ENCODE measurements around the gene FAM118B. TPM values are rescaled to one million over a fixed set of nuclear protein-coding genes. Genes with fewer than 3 reads are reported as not detected.
A peak's percentile ranks its signal among the peaks of the same experiment; 100 is the strongest.

Gene FAM118B
- total RNA-seq, 1 experiment from 2014 or later, result 53.2 TPM

- DNase-seq, result no peak
- no peaks in the 10 kb centered on the region for H3K27me3 ChIP-seq (ENCODE audit: control insufficient read depth, insufficient read depth, low read length)
- no peaks in the 10 kb centered on the region for H3K36me3 ChIP-seq (replicated peaks; ENCODE audit: control insufficient read depth, insufficient read depth, low read length)
- H3K4me3 ChIP-seq (ENCODE audit: insufficient read depth, low read depth, low read length), result no peak overlapping the region
Measured at GRCh38 chr11:126176853-126177470, 34.6 kb upstream of the FAM118B start.

GRCh38 chr11:126181939-126182730 lies 29.4 kb upstream of the FAM118B start:
- Histone ChIP-seq H3K27me3 (ENCODE audit: control insufficient read depth, insufficient read depth, low read length) (no peaks in the 10 kb centered on the region), H3K36me3 (replicated peaks; ENCODE audit: control insufficient read depth, insufficient read depth, low read length) (peaks cover 2% of the 10 kb centered on the region), H3K4me3 (ENCODE audit: insufficient read depth, low read depth, low read length) (no peak overlapping the region)
- DNase-seq, result peak; percentile 63

GRCh38 chr11:126182787-126183445 lies 28.7 kb upstream of the FAM118B start:
- DNase-seq, result peak; percentile 16
- Histone ChIP-seq H3K4me3 (ENCODE audit: insufficient read depth, low read depth, low read length) (no peak overlapping the region), H3K27me3 (ENCODE audit: control insufficient read depth, insufficient read depth, low read length) (no peaks in the 10 kb centered on the region), H3K36me3 (replicated peaks; ENCODE audit: control insufficient read depth, insufficient read depth, low read length) (peaks cover 2% of the 10 kb centered on the region)

GRCh38 chr11:126185259-126186024 lies 26.1 kb upstream of the FAM118B start:
- no peak overlapping the region for H3K4me3 ChIP-seq (ENCODE audit: insufficient read depth, low read depth, low read length)
- DNase-seq, result peak; percentile 57
- H3K36me3 ChIP-seq (replicated peaks; ENCODE audit: control insufficient read depth, insufficient read depth, low read length), result peaks cover 2% of the 10 kb centered on the region
- no peaks in the 10 kb centered on the region for H3K27me3 ChIP-seq (ENCODE audit: control insufficient read depth, insufficient read depth, low read length)

- Histone ChIP-seq H3K36me3 (replicated peaks; ENCODE audit: control insufficient read depth, insufficient read depth, low read length) (peaks cover 5% of the 10 kb centered on the region), H3K27me3 (ENCODE audit: control insufficient read depth, insufficient read depth, low read length) (no peaks in the 10 kb centered on the region), H3K4me3 (ENCODE audit: insufficient read depth, low read depth, low read length) (no peak overlapping the region)
- DNase-seq, result peak; percentile 41
Measured at GRCh38 chr11:126186025-126186698, 25.4 kb upstream of the FAM118B start.

- peak; percentile 85 for DNase-seq
- Histone ChIP-seq H3K36me3 (replicated peaks; ENCODE audit: control insufficient read depth, insufficient read depth, low read length) (peaks cover 11% of the 10 kb centered on the region), H3K27me3 (ENCODE audit: control insufficient read depth, insufficient read depth, low read length) (no peaks in the 10 kb centered on the region), H3K4me3 (ENCODE audit: insufficient read depth, low read depth, low read length) (no peak overlapping the region)
Measured at GRCh38 chr11:126186708-126187529, 24.7 kb upstream of the FAM118B start.

- no peaks in the 10 kb centered on the region for H3K27me3 ChIP-seq (ENCODE audit: control insufficient read depth, insufficient read depth, low read length)
- no peak overlapping the region for H3K4me3 ChIP-seq (ENCODE audit: insufficient read depth, low read depth, low read length)
- H3K36me3 ChIP-seq (replicated peaks; ENCODE audit: control insufficient read depth, insufficient read depth, low read length), result peaks cover 12% of the 10 kb centered on the region
- peak; percentile 56 for DNase-seq
Measured at GRCh38 chr11:126188332-126189108, 23.1 kb upstream of the FAM118B start.

GRCh38 chr11:126189109-126189929 lies 22.3 kb upstream of the FAM118B start:
- H3K27me3 ChIP-seq (ENCODE audit: control insufficient read depth, insufficient read depth, low read length), result no peaks in the 10 kb centered on the region
- no peak for DNase-seq
- H3K36me3 ChIP-seq (replicated peaks; ENCODE audit: control insufficient read depth, insufficient read depth, low read length), result peaks cover 12% of the 10 kb centered on the region
- H3K4me3 ChIP-seq (ENCODE audit: insufficient read depth, low read depth, low read length), result no peak overlapping the region

GRCh38 chr11:126190792-126191191 lies 20.8 kb upstream of the FAM118B start:
- DNase-seq, result no peak
- peaks cover 11% of the 10 kb centered on the region for H3K36me3 ChIP-seq (replicated peaks; ENCODE audit: control insufficient read depth, insufficient read depth, low read length)
- no peaks in the 10 kb centered on the region for H3K27me3 ChIP-seq (ENCODE audit: control insufficient read depth, insufficient read depth, low read length)
- no peak overlapping the region for H3K4me3 ChIP-seq (ENCODE audit: insufficient read depth, low read depth, low read length)

GRCh38 chr11:126191379-126192073 lies 20.1 kb upstream of the FAM118B start:
- H3K27me3 ChIP-seq (ENCODE audit: control insufficient read depth, insufficient read depth, low read length), result no peaks in the 10 kb centered on the region
- peaks cover 13% of the 10 kb centered on the region for H3K36me3 ChIP-seq (replicated peaks; ENCODE audit: control insufficient read depth, insufficient read depth, low read length)
- DNase-seq, result no peak
- H3K4me3 ChIP-seq (ENCODE audit: insufficient read depth, low read depth, low read length), result no peak overlapping the region

- H3K36me3 ChIP-seq (replicated peaks; ENCODE audit: control insufficient read depth, insufficient read depth, low read length), result peaks cover 14% of the 10 kb centered on the region
- no peak for DNase-seq
- no peaks in the 10 kb centered on the region for H3K27me3 ChIP-seq (ENCODE audit: control insufficient read depth, insufficient read depth, low read length)
- H3K4me3 ChIP-seq (ENCODE audit: insufficient read depth, low read depth, low read length), result no peak overlapping the region
Measured at GRCh38 chr11:126192361-126192760, 19.2 kb upstream of the FAM118B start.

GRCh38 chr11:126193038-126193478 lies 18.5 kb upstream of the FAM118B start:
- Histone ChIP-seq H3K36me3 (replicated peaks; ENCODE audit: control insufficient read depth, insufficient read depth, low read length) (peaks cover 21% of the 10 kb centered on the region), H3K27me3 (ENCODE audit: control insufficient read depth, insufficient read depth, low read length) (no peaks in the 10 kb centered on the region), H3K4me3 (ENCODE audit: insufficient read depth, low read depth, low read length) (no peak overlapping the region)
- DNase-seq, result peak; percentile 34

Data from H7 (cell line).